Pancreas (tissue), 10 donors: ENCODE data around the gene KIF2A. TPM values are rescaled to one million over a fixed set of nuclear protein-coding genes. Genes with fewer than 3 reads are reported as not detected.
A peak's percentile ranks its signal among the peaks of the same experiment; 100 is the strongest.

Experiments
- ATAC-seq, 4 donors: fragments of 200-7000 bp; cut with Tn5 transposase; one replicate each; pipeline versions ENCODE4 v1.8.0 to v1.9.1; 2020; ENCODE audit warnings: mild to moderate bottlenecking in 4 of 4, moderate library complexity in 4 of 4
- DNase-seq, 6 donors: peaks; one replicate each; pipeline ENCODE4 v3.0.0-alpha.2; 2020
- FAIRE-seq: peaks from 2 replicates; lab custom pipeline; 2012; peaks lifted over from hg19 to GRCh38; lab: Jason Lieb, UNC
- H3K27ac ChIP-seq, 4 donors: fragments of 200-600 bp; sonication (generic); 1 replicate in 3 of 4; 2 replicates in 1 of 4; pipeline versions ENCODE4 v1.5.0 to v1.8.0; 2020
- H3K27me3 ChIP-seq, 4 donors: fragments of 200-600 bp; one replicate each; pipeline ENCODE4 v1.8.0; 2021
- H3K36me3 ChIP-seq, 3 donors: fragments of 200-600 bp; sonication (generic) in 1 of 3; one replicate each; pipeline versions ENCODE4 v1.5.0 to v1.8.0; 2020 to 2021
- H3K4me1 ChIP-seq, 3 donors: fragments of 200-600 bp; one replicate each; pipeline ENCODE4 v1.8.0; 2021
- H3K4me3 ChIP-seq, 4 donors: fragments of 200-600 bp; sonication (generic) in 2 of 4; one replicate each; pipeline versions ENCODE4 v1.5.0 to v1.8.0; 2020 to 2021
- H3K9me3 ChIP-seq, 4 donors: fragments of 200-600 bp; one replicate each; pipeline ENCODE4 v1.8.0; 2021
- CTCF ChIP-seq, 4 donors: fragments of 200-600 bp; sonication (generic) in 3 of 4; IDR thresholded peaks; one replicate each; pipeline versions ENCODE4 v1.5.0 to v1.8.0; 2021; ENCODE audit warnings: antibody characterized with exemption in 4 of 4
- WGBS, 2 donors: extraction: QIAGEN DNeasy Blood & Tissue Kit; methylation state at CpG; one replicate each; pipeline ENCODE4 v1.1.7; 2013; 5-methylcytosine and 5-hydroxymethylcytosine counted together
- intact Hi-C, 3 donors: fragments of 100-400 bp; cut with DNase I; formaldehyde crosslinking; loops; one replicate each; pipeline versions ENCODE4 v1.11.1 to v1.14.2; 2022
- polyA plus RNA-seq, 2 donors: library from polyadenylated mRNA; stranded (reverse); fragments of 200-250 nt; gene quantifications; one replicate each; pipeline ENCODE4 v1.2.3, GENCODE V29; 2013
- total RNA-seq, 6 donors: library from RNA; stranded (reverse); fragmentation: NEBNext Ultra II Directional in 4 of 6; extraction: Animal tissue kit (Norgen Biotek cat#: 25700) in 4 of 6; gene quantifications; one replicate each; pipeline versions ENCODE4 v1.2.1 to v1.2.4, GENCODE V29; 2021 to 2023
- donor health status: healthy with polysubstance abuse.
- donor health status: DM: no; HTN: no; CAD: no; lungs with moderate emphysema.
- donor health status: DM: no; HTN: no; CAD: no.
- donor health status: control.
- donor health status: control.
- donor health status: Bipolar disorder and iron deficiency.
- donor health status: DM: yes; HTN: yes; CAD: no.
- donor health status: DM: no; HTN: no; CAD: no.
- donor health status: DM: no; HTN: no; CAD: no.
- donor health status: DM: yes; HTN: yes; CAD: no.

KIF2A gene
- total and polyA plus RNA-seq, 8 donors: 3.7 to 24.5 (median 14.4) TPM

DNA sequence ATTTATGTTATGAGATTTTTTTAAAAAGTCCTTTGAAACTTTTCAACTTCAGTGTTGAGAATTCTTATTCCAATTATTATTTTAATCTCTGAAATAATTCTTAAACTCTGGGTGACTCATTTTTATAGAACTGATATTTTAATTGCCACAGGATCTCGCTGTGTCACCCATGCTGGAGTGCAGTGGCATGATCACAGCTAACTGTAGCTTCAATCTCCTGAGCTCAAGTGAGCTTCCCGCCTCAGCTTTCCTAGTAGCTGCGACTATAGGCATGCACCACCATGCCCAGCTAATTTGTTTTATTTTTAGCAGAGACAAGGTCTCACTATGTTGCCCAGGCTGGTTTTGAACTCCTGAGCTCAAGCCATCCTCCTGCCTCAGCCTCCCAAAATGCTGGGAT lies 56.7 kb downstream of the KIF2A start:
- no peak for TF ChIP-seq CTCF (IDR thresholded peaks at IDR 0.05)
- Histone ChIP-seq H3K27me3 (no peaks in the 10 kb centered on the region), H3K4me1 (no peaks in the 10 kb centered on the region), H3K4me3 (no peak overlapping the region), H3K36me3 (peaks cover 0 to 26% (median 17%) of the 10 kb centered on the region in 3 donors), H3K27ac (no peak overlapping the region), H3K9me3 (no peaks in the 10 kb centered on the region)
- DNase-seq: no peak
- ATAC-seq: no peak
- intact Hi-C loops: no loop called here
- WGBS, 2 donors: 96 to 99% methylated on average over 3 of the region's 3 CpGs
- FAIRE-seq: peak; percentile 49

GRCh38 chr5:62369039-62369438 lies 63.0 kb downstream of the KIF2A start:
- no peak for DNase-seq
- no peak for FAIRE-seq
- H3K36me3 ChIP-seq: peaks cover 0 to 37% (median 13%) of the 10 kb centered on the region in 3 donors
- 98% methylated on average over 2 of the region's 2 CpGs for WGBS, 2 donors
- no peak overlapping the region for H3K27ac ChIP-seq
- no peak overlapping the region for H3K4me3 ChIP-seq
- no peak for ATAC-seq
- intact Hi-C loops: no loop called here
- H3K4me1 ChIP-seq: no peaks in the 10 kb centered on the region
- H3K9me3 ChIP-seq: no peaks in the 10 kb centered on the region
- TF ChIP-seq CTCF (IDR thresholded peaks at IDR 0.05): no peak
- H3K27me3 ChIP-seq: no peaks in the 10 kb centered on the region

- no peak for ATAC-seq
- no peak overlapping the region for H3K27ac ChIP-seq
- H3K9me3 ChIP-seq: no peaks in the 10 kb centered on the region
- H3K4me3 ChIP-seq: no peak overlapping the region
- DNase-seq: no peak
- H3K4me1 ChIP-seq: no peaks in the 10 kb centered on the region
- FAIRE-seq: no peak
- no peaks in the 10 kb centered on the region for H3K27me3 ChIP-seq
- TF ChIP-seq CTCF (IDR thresholded peaks at IDR 0.05): no peak
- peaks cover 0 to 31% (median 0%) of the 10 kb centered on the region in 3 donors for H3K36me3 ChIP-seq
- intact Hi-C loops: no loop called here
These were observed 65.4 kb downstream of the KIF2A start for GRCh38 chr5:62371409-62371808.

DNA sequence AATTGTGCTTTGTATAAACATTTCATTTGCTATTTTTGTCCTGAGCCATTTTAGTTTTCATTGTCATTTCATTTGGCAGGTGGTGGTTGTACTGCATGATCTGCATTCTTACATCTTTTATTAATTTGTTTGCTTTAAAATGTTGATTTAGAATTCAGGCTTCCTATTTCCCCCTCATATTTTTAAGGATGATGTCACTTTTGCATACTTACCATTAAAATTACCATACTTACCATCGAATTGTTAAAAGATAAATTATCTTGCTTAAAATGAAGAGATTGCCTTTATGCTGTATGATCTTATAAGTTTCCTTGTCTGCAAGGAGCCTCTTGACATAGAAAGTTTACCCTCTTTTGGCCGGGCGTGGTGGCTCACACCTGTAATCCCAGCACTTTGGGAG lies 66.6 kb downstream of the KIF2A start:
- 93 to 96% methylated on average over 3 of the region's 3 CpGs for WGBS, 2 donors
- no peak for TF ChIP-seq CTCF (IDR thresholded peaks at IDR 0.05)
- DNase-seq: no peak
- Histone ChIP-seq H3K9me3 (no peaks in the 10 kb centered on the region), H3K4me3 (no peak overlapping the region), H3K27me3 (no peaks in the 10 kb centered on the region), H3K36me3 (peaks cover 0 to 31% (median 0%) of the 10 kb centered on the region in 3 donors), H3K27ac (no peak overlapping the region), H3K4me1 (no peaks in the 10 kb centered on the region)
- intact Hi-C loops: no loop called here
- no peak for ATAC-seq
- FAIRE-seq: no peak

DNA sequence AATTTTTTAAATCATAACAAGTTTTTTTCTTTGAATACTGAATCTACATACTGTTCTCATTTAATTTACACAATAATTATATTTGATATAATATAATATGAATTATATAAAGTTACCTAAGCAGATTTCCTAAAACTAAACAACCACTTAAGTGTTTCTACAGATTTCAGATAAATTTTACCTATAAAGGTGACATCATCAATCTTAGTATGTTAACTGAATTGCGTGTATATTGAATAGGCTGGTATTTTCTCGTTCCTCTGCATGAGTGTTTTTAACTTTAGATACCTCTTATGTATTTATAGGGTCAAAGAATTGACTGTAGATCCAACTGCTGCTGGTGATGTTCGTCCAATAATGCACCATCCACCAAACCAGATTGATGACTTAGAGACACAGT lies 67.4 kb downstream of the KIF2A start:
- no peaks in the 10 kb centered on the region for H3K27me3 ChIP-seq
- peaks cover 0 to 36% (median 0%) of the 10 kb centered on the region in 3 donors for H3K36me3 ChIP-seq
- WGBS, 2 donors: 95 to 97% methylated on average over 3 of the region's 3 CpGs
- no peak overlapping the region for H3K27ac ChIP-seq
- no peaks in the 10 kb centered on the region for H3K4me1 ChIP-seq
- TF ChIP-seq CTCF (IDR thresholded peaks at IDR 0.05): no peak
- no peak for ATAC-seq
- FAIRE-seq: no peak
- intact Hi-C loops: no loop called here
- no peak overlapping the region for H3K4me3 ChIP-seq
- H3K9me3 ChIP-seq: no peaks in the 10 kb centered on the region
- no peak for DNase-seq
